HFF-Myc (cell line): ENCODE results near the gene MRPS9.

Source experiments
- DNase-seq: peaks from one replicate; pipeline ENCODE4 v3.0.0-alpha.2; 2011; ENCODE audit warnings: low read depth; ENCODE audit errors: extremely low read depth
- H3K4me3 ChIP-seq: replicated peaks from 2 replicates; pipeline ENCODE4 v1.5.1; 2011; ENCODE audit warnings: low read depth, mild to moderate bottlenecking, control low read depth, low read length
- CTCF ChIP-seq: IDR thresholded peaks from 2 replicates; pipeline ENCODE4 v1.5.1; 2012; ENCODE audit warnings: mild to moderate bottlenecking, low read depth, low read length, control low read depth; ENCODE audit errors: missing control alignments

MRPS9 gene

GRCh38 chr2:105062158-105062557 lies 24.3 kb downstream of the MRPS9 start:
- DNase-seq, result no peak
- no peak for TF ChIP-seq CTCF
- no peak overlapping the region for H3K4me3 ChIP-seq

GRCh38 chr2:105068387-105068786 lies 30.5 kb downstream of the MRPS9 start:
- H3K4me3 ChIP-seq, result no peak overlapping the region
- no peak for DNase-seq
- no peak for TF ChIP-seq CTCF

DNA sequence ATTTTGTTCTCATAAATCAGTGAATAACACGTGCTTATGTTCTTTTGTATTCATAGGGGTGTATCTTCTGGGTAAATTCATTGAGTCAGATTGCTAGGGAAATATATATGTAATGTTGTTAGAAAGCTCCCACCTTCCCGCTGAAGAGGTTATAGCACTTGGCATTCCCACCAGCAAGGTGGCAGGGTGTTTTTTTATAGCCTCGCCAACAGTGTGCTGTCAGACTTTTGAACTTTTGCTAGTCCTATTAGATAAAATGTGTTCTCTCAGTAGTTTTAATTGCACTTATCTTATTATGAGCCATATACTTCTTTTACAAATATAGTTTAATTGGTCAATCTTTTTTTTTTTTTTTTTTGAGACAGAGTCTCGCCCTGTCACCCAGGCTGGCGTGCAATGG lies 31.0 kb downstream of the MRPS9 start:
- no peak overlapping the region for H3K4me3 ChIP-seq
- no peak for TF ChIP-seq CTCF
- DNase-seq, result no peak

GRCh38 chr2:105070010-105070865 lies 32.4 kb downstream of the MRPS9 start:
- no peak for TF ChIP-seq CTCF
- no peak overlapping the region for H3K4me3 ChIP-seq
- DNase-seq, result no peak

DNA sequence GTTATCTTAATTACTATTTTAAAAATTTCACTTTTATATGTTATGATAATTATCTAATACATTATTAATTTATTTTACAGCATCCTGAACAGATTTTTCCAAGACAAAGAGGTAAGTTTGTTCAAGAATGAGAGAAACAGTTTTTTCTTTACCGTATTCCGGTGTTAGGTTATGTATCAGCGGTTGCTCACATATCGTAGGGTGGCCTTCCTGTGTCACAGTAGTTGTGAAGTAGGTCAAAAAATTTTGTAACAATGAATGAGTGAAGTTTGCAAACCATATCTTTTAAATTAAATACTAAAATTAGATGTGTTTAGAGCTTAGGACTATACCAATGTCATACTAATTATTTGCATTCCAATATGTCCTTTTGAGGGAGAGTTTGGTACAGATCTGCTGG lies 33.5 kb downstream of the MRPS9 start:
- TF ChIP-seq CTCF, result no peak
- DNase-seq, result no peak
- H3K4me3 ChIP-seq, result no peak overlapping the region

GRCh38 chr2:105072039-105072438 lies 34.2 kb downstream of the MRPS9 start:
- TF ChIP-seq CTCF, result no peak
- H3K4me3 ChIP-seq, result no peak overlapping the region
- DNase-seq, result no peak
